Measurements from ENCODE around the gene RILP.

GRCh38 chr17:1627982-1628855 lies 21.4 kb downstream of the RILP start, which contains the start of gene SLC43A2:
- no peak for TF ChIP-seq CTCF (IDR thresholded peaks at IDR 0.05)
- TF ChIP-seq POLR2A (IDR thresholded peaks at IDR 0.05) = no peak
